ENCODE measurements around the gene KIF1C. TPM values are rescaled to one million over a fixed set of nuclear protein-coding genes. Genes with fewer than 3 reads are reported as not detected.

Gene KIF1C
- total RNA-seq, 4 donors from 2014 or later: 22.9 to 140 (median 30.5) TPM

DNA sequence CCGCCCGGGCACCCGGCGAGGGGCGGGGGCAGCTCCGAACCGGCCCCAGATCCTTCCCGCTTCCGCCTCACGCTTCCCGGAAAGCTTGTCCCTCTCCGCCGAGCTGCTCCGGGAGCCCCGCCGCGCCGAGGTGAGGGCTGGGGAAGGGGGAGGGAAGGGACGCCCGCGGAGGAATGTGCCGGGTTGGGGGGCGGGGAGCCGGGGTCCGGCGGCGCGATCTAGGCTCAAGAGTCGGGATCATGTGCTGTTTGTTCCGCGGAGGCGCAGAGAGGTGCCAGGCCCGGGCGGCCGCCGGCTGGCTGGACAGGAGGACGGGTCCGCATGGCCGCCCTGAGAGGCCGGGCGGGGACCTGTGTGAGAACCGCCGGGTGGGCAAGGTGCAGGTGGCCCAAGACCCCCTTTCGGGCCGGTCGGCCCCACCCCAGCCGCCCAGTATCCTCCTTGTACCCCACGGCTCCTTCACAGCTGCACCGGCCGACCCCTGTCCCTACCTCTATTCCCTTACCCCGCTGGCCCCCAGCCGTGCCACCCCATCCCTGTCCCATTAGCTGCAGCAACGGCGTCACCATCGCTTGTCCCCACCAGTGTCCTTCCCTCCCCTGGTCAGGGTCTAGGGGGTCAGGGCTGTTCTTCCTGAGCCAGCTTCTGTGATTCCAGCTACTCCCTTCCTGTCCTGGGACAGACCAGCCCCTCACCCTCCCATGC is 429 bp downstream of the KIF1C start:
- peak in 1 of 2 donors; percentile 46 for DNase-seq
- Histone ChIP-seq H3K27me3 (no peaks in the 10 kb centered on the region), H3K9me3 (no peaks in the 10 kb centered on the region), H3K4me3 (peak overlapping the region; percentile 78 to 93), H3K4me1 (peaks cover 9 to 18% of the 10 kb centered on the region in 2 donors), H3K27ac (peak overlapping the region; percentile 94), H3K36me3 (no peaks in the 10 kb centered on the region)
- intact Hi-C loops (cut with DNase I; ENCODE audit: low total_unique reads): no loop called here
- TF ChIP-seq POLR2A (IDR thresholded peaks at IDR 0.05): peak in 1 of 2 donors; percentile 23
- TF ChIP-seq, protein P1, sequence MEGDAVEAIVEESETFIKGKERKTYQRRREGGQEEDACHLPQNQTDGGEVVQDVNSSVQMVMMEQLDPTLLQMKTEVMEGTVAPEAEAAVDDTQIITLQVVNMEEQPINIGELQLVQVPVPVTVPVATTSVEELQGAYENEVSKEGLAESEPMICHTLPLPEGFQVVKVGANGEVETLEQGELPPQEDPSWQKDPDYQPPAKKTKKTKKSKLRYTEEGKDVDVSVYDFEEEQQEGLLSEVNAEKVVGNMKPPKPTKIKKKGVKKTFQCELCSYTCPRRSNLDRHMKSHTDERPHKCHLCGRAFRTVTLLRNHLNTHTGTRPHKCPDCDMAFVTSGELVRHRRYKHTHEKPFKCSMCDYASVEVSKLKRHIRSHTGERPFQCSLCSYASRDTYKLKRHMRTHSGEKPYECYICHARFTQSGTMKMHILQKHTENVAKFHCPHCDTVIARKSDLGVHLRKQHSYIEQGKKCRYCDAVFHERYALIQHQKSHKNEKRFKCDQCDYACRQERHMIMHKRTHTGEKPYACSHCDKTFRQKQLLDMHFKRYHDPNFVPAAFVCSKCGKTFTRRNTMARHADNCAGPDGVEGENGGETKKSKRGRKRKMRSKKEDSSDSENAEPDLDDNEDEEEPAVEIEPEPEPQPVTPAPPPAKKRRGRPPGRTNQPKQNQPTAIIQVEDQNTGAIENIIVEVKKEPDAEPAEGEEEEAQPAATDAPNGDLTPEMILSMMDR (IDR thresholded peaks at IDR 0.05): no peak

DNA sequence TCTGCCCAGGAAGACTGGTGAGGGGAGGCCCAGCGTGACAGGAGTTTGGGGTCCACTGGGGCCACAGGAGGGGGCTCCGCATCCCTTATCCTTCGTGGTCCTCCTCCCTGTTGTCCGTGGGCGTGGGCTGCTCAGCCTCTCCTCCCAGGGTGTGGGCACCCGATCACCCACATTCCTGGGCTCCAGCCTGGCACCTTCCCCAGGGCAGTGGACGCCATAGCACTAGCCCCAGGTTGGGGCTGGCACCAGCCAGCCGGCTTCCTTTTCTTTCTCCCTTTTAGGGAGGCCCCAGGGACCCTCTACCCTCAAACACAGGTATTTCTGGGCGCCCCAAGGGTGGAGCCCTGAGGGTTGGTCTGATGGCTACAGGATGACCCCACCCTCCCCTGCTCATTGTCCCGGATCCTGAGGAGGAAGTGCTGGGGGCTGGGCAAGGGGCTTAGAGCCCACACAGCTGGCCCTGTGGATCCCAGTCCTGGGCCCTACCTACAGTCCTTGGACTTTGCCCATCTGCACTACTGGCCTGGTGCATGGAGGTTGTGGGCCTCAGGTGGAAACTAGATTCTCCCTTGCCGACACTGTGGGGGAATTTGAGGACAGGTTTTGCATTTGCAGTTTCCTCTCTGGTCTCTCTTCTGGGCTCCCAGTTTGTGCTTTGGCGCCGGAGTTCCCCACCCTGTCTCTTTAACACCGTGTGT is 1.1 kb downstream of the KIF1C start:
- H3K27me3 ChIP-seq: no peaks in the 10 kb centered on the region
- peak overlapping the region; percentile 94 for H3K27ac ChIP-seq
- peaks cover 9 to 18% of the 10 kb centered on the region in 2 donors for H3K4me1 ChIP-seq
- no peaks in the 10 kb centered on the region for H3K9me3 ChIP-seq
- peak overlapping the region; percentile 78 to 93 for H3K4me3 ChIP-seq
- intact Hi-C loops (cut with DNase I; ENCODE audit: low total_unique reads): no loop called here
- no peak for TF ChIP-seq POLR2A (IDR thresholded peaks at IDR 0.05)
- TF ChIP-seq, protein P1 (IDR thresholded peaks at IDR 0.05): no peak
- peak in 1 of 2 donors; percentile 27 for DNase-seq
- H3K36me3 ChIP-seq: no peaks in the 10 kb centered on the region

DNA sequence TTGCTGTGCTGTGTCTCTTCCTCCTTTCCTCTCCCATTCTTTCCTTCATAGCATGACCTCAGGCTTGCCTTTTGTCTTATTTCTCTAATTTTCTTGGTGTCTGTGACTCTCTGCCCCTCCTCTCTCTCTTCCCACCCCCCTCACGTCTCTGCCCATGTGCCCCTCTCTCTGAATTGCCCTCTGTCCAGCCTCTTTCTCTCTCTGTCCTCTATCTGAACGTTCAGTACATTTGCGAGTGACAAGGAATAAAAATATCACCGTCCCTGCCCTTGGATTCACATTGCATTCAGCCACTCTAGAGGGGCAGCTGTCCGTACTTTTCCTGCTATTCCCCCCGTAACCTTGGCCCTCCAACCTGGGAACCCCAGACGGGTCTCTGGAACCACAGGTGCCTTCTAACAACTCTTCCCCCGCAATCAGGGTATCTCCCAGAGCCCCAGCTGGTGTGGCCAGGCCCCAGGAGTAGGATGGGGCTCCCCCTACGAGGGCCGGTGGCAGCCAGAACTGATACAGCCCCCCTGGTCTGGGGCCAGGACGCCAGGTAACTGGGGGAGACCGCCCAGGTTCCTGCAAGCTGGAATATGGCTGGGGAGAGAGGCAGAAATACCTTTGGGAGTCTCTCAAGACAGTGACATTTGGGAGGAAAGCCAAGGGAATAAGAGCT is 1.8 kb downstream of the KIF1C start:
- peak overlapping the region; percentile 78 to 93 for H3K4me3 ChIP-seq
- intact Hi-C loops (cut with DNase I; ENCODE audit: low total_unique reads): no loop called here
- no peaks in the 10 kb centered on the region for H3K9me3 ChIP-seq
- H3K4me1 ChIP-seq: peaks cover 9 to 18% of the 10 kb centered on the region in 2 donors
- no peak for TF ChIP-seq POLR2A (IDR thresholded peaks at IDR 0.05)
- TF ChIP-seq, protein P1 (IDR thresholded peaks at IDR 0.05): no peak
- no peak for DNase-seq
- H3K27me3 ChIP-seq: no peaks in the 10 kb centered on the region
- peak overlapping the region; percentile 94 for H3K27ac ChIP-seq
- no peaks in the 10 kb centered on the region for H3K36me3 ChIP-seq

DNA sequence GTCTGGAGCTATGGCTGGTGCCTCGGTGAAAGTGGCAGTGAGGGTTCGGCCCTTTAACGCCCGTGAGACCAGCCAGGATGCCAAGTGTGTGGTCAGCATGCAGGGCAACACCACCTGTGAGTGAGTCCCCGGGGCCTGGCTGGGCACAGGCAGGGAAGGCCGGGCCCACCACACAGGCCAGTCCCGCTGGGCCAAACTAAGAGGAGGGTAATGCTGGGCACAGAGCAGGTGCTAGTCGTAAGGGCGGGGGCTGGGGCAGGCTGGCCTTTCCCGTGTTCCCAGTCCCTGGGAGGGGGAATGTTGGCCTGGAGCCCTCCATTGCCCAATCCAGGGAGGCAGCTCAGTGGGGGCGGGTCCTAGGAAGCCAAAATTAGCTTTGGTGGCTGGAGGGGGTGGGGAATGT is 2.5 kb downstream of the KIF1C start:
- Histone ChIP-seq H3K27me3 (no peaks in the 10 kb centered on the region), H3K4me3 (peak overlapping the region in 1 of 2 donors; percentile 11), H3K9me3 (no peaks in the 10 kb centered on the region), H3K36me3 (no peaks in the 10 kb centered on the region), H3K4me1 (peaks cover 9 to 18% of the 10 kb centered on the region in 2 donors), H3K27ac (peak overlapping the region in 1 of 2 donors; percentile 94)
- peak; percentile 81 to 87 for DNase-seq
- TF ChIP-seq, protein P1 (IDR thresholded peaks at IDR 0.05): no peak
- TF ChIP-seq POLR2A (IDR thresholded peaks at IDR 0.05): no peak
- intact Hi-C loops (cut with DNase I; ENCODE audit: low total_unique reads): no loop called here
